Esophagus (tissue), 2 donors: ENCODE measurements around the gene KIFAP3. TPM values are rescaled to one million over a fixed set of nuclear protein-coding genes. Genes with fewer than 3 reads are reported as not detected.

ENCODE experiments used
- H3K27ac ChIP-seq, 2 donors: one replicate each; pipeline ENCODE4 v1.5.1; 2013; ENCODE audit warnings: low read depth in 2 of 2, mild to moderate bottlenecking in 2 of 2, inconsistent platforms in 1 of 2, low read length in 1 of 2, moderate library complexity in 1 of 2
- H3K27me3 ChIP-seq, 2 donors: one replicate each; pipeline ENCODE4 v1.6.1; 2013; ENCODE audit warnings: low read length in 2 of 2, control low read depth in 1 of 2, mild to moderate bottlenecking in 1 of 2; ENCODE audit not compliant: insufficient read depth in 2 of 2, control insufficient read depth in 1 of 2
- H3K36me3 ChIP-seq, 2 donors: one replicate each; pipeline ENCODE4 v1.6.1; 2013; ENCODE audit warnings: low read length in 1 of 2; ENCODE audit not compliant: control insufficient read depth in 2 of 2, insufficient read depth in 2 of 2
- H3K4me1 ChIP-seq, 2 donors: one replicate each; pipeline ENCODE4 v1.6.1; 2013; ENCODE audit warnings: low read length in 1 of 2; ENCODE audit not compliant: control insufficient read depth in 2 of 2, insufficient read depth in 2 of 2
- H3K4me3 ChIP-seq, 2 donors: one replicate each; pipeline ENCODE4 v1.5.1; 2013; ENCODE audit warnings: low read length in 2 of 2, mild to moderate bottlenecking in 2 of 2, low read depth in 1 of 2, moderate library complexity in 1 of 2
- H3K9me3 ChIP-seq, 2 donors: one replicate each; pipeline ENCODE4 v1.6.1; 2013; ENCODE audit warnings: mild to moderate bottlenecking in 2 of 2, low read depth in 1 of 2, low read length in 1 of 2, moderate library complexity in 1 of 2; ENCODE audit not compliant: control insufficient read depth in 2 of 2, insufficient read depth in 1 of 2
- WGBS, 2 donors: extraction: QIAGEN DNeasy Blood & Tissue Kit; methylation state at CpG; one replicate each; pipeline ENCODE4 v1.1.7; 2013; 5-methylcytosine and 5-hydroxymethylcytosine counted together
- polyA plus RNA-seq, 2 donors: library from polyadenylated mRNA; stranded (reverse); fragments of 200-250 nt; gene quantifications; one replicate each; pipeline ENCODE4 v1.2.3, GENCODE V29; 2013
- donor health status: healthy with polysubstance abuse.
- donor health status: Bipolar disorder and iron deficiency.

The KIFAP3 gene
- polyA plus RNA-seq, 2 donors: 4.8 to 10.0 TPM

- no peak overlapping the region for H3K27ac ChIP-seq
- no peak overlapping the region for H3K4me3 ChIP-seq
- no peaks in the 10 kb centered on the region for H3K9me3 ChIP-seq
- H3K27me3 ChIP-seq: no peaks in the 10 kb centered on the region
- no peaks in the 10 kb centered on the region for H3K4me1 ChIP-seq
- no peaks in the 10 kb centered on the region for H3K36me3 ChIP-seq
These were observed 114.8 kb downstream of the KIFAP3 start for GRCh38 chr1:169959686-169960085.

- H3K27ac ChIP-seq: no peak overlapping the region
- no peaks in the 10 kb centered on the region for H3K9me3 ChIP-seq
- WGBS, 2 donors: 86 to 90% methylated on average over 3 of the region's 3 CpGs
- no peaks in the 10 kb centered on the region for H3K27me3 ChIP-seq
- no peak overlapping the region for H3K4me3 ChIP-seq
- H3K4me1 ChIP-seq: no peaks in the 10 kb centered on the region
- no peaks in the 10 kb centered on the region for H3K36me3 ChIP-seq
These were observed 115.5 kb downstream of the KIFAP3 start for GRCh38 chr1:169958987-169959386.

GRCh38 chr1:169957884-169958283 lies 116.6 kb downstream of the KIFAP3 start:
- Histone ChIP-seq H3K27me3 (no peaks in the 10 kb centered on the region), H3K27ac (no peak overlapping the region), H3K4me3 (no peak overlapping the region), H3K9me3 (no peaks in the 10 kb centered on the region), H3K36me3 (no peaks in the 10 kb centered on the region), H3K4me1 (no peaks in the 10 kb centered on the region)
- 84 to 87% methylated on average over 3 of the region's 3 CpGs for WGBS, 2 donors

GRCh38 chr1:169951108-169951507 lies 123.4 kb downstream of the KIFAP3 start:
- no peaks in the 10 kb centered on the region for H3K9me3 ChIP-seq
- no peaks in the 10 kb centered on the region for H3K27me3 ChIP-seq
- H3K27ac ChIP-seq: no peak overlapping the region
- no peaks in the 10 kb centered on the region for H3K36me3 ChIP-seq
- H3K4me3 ChIP-seq: no peak overlapping the region
- no peaks in the 10 kb centered on the region for H3K4me1 ChIP-seq
- WGBS, 2 donors: 88 to 91% methylated on average over 1 of the region's 1 CpG

GRCh38 chr1:169949139-169949538 lies 125.4 kb downstream of the KIFAP3 start:
- H3K4me1 ChIP-seq: no peaks in the 10 kb centered on the region
- H3K36me3 ChIP-seq: peaks cover 0 to 3% of the 10 kb centered on the region in 2 donors
- no peak overlapping the region for H3K27ac ChIP-seq
- no peak overlapping the region for H3K4me3 ChIP-seq
- no peaks in the 10 kb centered on the region for H3K9me3 ChIP-seq
- H3K27me3 ChIP-seq: no peaks in the 10 kb centered on the region

GRCh38 chr1:169946206-169946605 lies 128.3 kb downstream of the KIFAP3 start:
- Histone ChIP-seq H3K4me3 (no peak overlapping the region), H3K9me3 (no peaks in the 10 kb centered on the region)

GRCh38 chr1:169945181-169945580 lies 129.3 kb downstream of the KIFAP3 start:
- no peaks in the 10 kb centered on the region for H3K27me3 ChIP-seq
- no peak overlapping the region for H3K27ac ChIP-seq
- no peaks in the 10 kb centered on the region for H3K4me1 ChIP-seq
- 90 to 91% methylated on average over 4 of the region's 4 CpGs for WGBS, 2 donors
- H3K4me3 ChIP-seq: no peak overlapping the region
- H3K36me3 ChIP-seq: peaks cover 0 to 3% of the 10 kb centered on the region in 2 donors
- no peaks in the 10 kb centered on the region for H3K9me3 ChIP-seq

More at GRCh38 chr1:169946206-169946605, 128.3 kb downstream of the KIFAP3 start:
- Histone ChIP-seq H3K27me3 (no peaks in the 10 kb centered on the region), H3K27ac (no peak overlapping the region), H3K36me3 (peaks cover 0 to 3% of the 10 kb centered on the region in 2 donors), H3K4me1 (no peaks in the 10 kb centered on the region)

- 91 to 93% methylated on average over 3 of the region's 3 CpGs for WGBS, 2 donors
- no peaks in the 10 kb centered on the region for H3K4me1 ChIP-seq
- peaks cover 0 to 3% of the 10 kb centered on the region in 2 donors for H3K36me3 ChIP-seq
- H3K27ac ChIP-seq: no peak overlapping the region
- H3K9me3 ChIP-seq: no peaks in the 10 kb centered on the region
- no peak overlapping the region for H3K4me3 ChIP-seq
- H3K27me3 ChIP-seq: no peaks in the 10 kb centered on the region
These were observed 129.9 kb downstream of the KIFAP3 start for GRCh38 chr1:169944621-169945020.

GRCh38 chr1:169943963-169944526 lies 130.4 kb downstream of the KIFAP3 start:
- no peak overlapping the region for H3K4me3 ChIP-seq
- H3K36me3 ChIP-seq: peaks cover 0 to 3% of the 10 kb centered on the region in 2 donors
- no peak overlapping the region for H3K27ac ChIP-seq
- no peaks in the 10 kb centered on the region for H3K27me3 ChIP-seq
- no peaks in the 10 kb centered on the region for H3K4me1 ChIP-seq
- H3K9me3 ChIP-seq: no peaks in the 10 kb centered on the region
- 88 to 89% methylated on average over 17 of the region's 17 CpGs for WGBS, 2 donors

GRCh38 chr1:169941982-169942830 lies 132.3 kb downstream of the KIFAP3 start:
- Histone ChIP-seq H3K27ac (no peak overlapping the region), H3K4me1 (no peaks in the 10 kb centered on the region), H3K27me3 (no peaks in the 10 kb centered on the region), H3K4me3 (no peak overlapping the region), H3K36me3 (peaks cover 0 to 3% of the 10 kb centered on the region in 2 donors), H3K9me3 (no peaks in the 10 kb centered on the region)
- 54 to 84% methylated on average over 2 of the region's 2 CpGs for WGBS, 2 donors
